ENCODE measurements around the gene BEND5. TPM values are rescaled to one million over a fixed set of nuclear protein-coding genes. Genes with fewer than 3 reads are reported as not detected.

The BEND5 gene
- total and polyA plus RNA-seq, 2 of the 8 experiments (the other 6 are each of a cell fraction or from before 2014, with no cell fraction given) = 3.8 to 7.5 TPM

GRCh38 chr1:48808496-48808895 lies 31.8 kb upstream of the BEND5 start:
- Histone ChIP-seq H3K79me1 (ENCODE audit: low read depth, low read length) (no peaks in the 10 kb centered on the region), H3K4me1 (replicated peaks in 1 of 4; ENCODE audit: control insufficient read depth in 3 of 4, insufficient read depth in 4 of 4, low read length in 3 of 4) (peaks cover 0 to 5% (median 2%) of the 10 kb centered on the region in 4 experiments; a peak in 5 of 7 replicates), H3K79me2 (ENCODE audit: control insufficient read depth in 1 of 2, insufficient read depth in 2 of 2, low read length in 2 of 2) (no peaks in the 10 kb centered on the region), H3K4me3 (ENCODE audit: extremely low read depth in 1 of 4, insufficient read depth in 2 of 4, low read depth in 3 of 4, low read length in 4 of 4) (no peak overlapping the region), H2BK12ac (ENCODE audit: low read depth, low read length) (no peak overlapping the region), H4K20me1 (replicated peaks in 1 of 2; ENCODE audit: control insufficient read depth in 1 of 2, insufficient read depth in 2 of 2, low read length in 2 of 2) (no peaks in the 10 kb centered on the region), H3K9ac (replicated peaks in 1 of 4; ENCODE audit: extremely low read depth in 1 of 4, low read depth in 3 of 4, low read length in 3 of 4) (no peak overlapping the region), H2AK5ac (ENCODE audit: low read depth, low read length) (no peak overlapping the region), H4K5ac (ENCODE audit: insufficient read length, low read depth, low read length) (no peak overlapping the region), H3K23ac (ENCODE audit: insufficient read length) (no peak overlapping the region), H2BK15ac (ENCODE audit: low read length) (no peak overlapping the region), H4K8ac (ENCODE audit: extremely low read depth, insufficient read depth, low read length) (no peak overlapping the region), H2BK5ac (ENCODE audit: low read depth, low read length) (no peak overlapping the region), H3K9me3 (ENCODE audit: insufficient read depth in 2 of 2, low read depth in 1 of 2, low read length in 1 of 2) (no peaks in the 10 kb centered on the region), H3K4ac (replicated peaks; ENCODE audit: insufficient read length, low read depth, low read length) (no peak overlapping the region), H3K23me2 (ENCODE audit: low read depth, low read length) (no peaks in the 10 kb centered on the region), H3K56ac (replicated peaks; ENCODE audit: insufficient read length, low read depth, low read length) (no peak overlapping the region), H2BK120ac (replicated peaks; ENCODE audit: low read depth, low read length) (no peak overlapping the region), H3K4me2 (ENCODE audit: insufficient read depth in 1 of 2, low read depth in 2 of 2, low read length in 2 of 2) (no peak overlapping the region), H2AFZ (ENCODE audit: low read length) (no peak overlapping the region), H3K27me3 (replicated peaks in 1 of 4; ENCODE audit: control insufficient read depth in 3 of 4, extremely low read depth in 1 of 4, insufficient read depth in 3 of 4, low read length in 3 of 4) (no peaks in the 10 kb centered on the region), H2BK20ac (ENCODE audit: low read length) (no peak overlapping the region), H4K91ac (replicated peaks; ENCODE audit: insufficient read length, low read length) (no peak overlapping the region), H3K14ac (ENCODE audit: insufficient read length) (no peak overlapping the region), H3K18ac (ENCODE audit: extremely low read depth, low read length) (no peak overlapping the region), H3K27ac (ENCODE audit: low read depth, low read length) (no peak overlapping the region), H3K36me3 (ENCODE audit: control insufficient read depth in 2 of 4, insufficient read depth in 4 of 4, low read length in 3 of 4) (no peaks in the 10 kb centered on the region)
- POLR2A ChIA-PET (ENCODE audit: partially characterized antibody) = no interaction called here
- DNase-seq (ENCODE audit: low read depth in 1 of 2, low spot score in 2 of 2) (no peak), FAIRE-seq (no peak)
- 87% methylated on average over 3 of the region's 3 CpGs; no CpG with 5 or more reads in 1 of the 2 experiments for WGBS, 2 experiments (ENCODE audit: extremely low coverage in 1 of 2, insufficient coverage in 1 of 2, insufficient read length in 1 of 2, insufficient replicate concordance in 2 of 2, low coverage in 1 of 2, low lambda C conversion rate in 2 of 2, missing lambda C conversion rate in 1 of 2)
- CTCF ChIA-PET (ENCODE audit: partially characterized antibody) = interaction anchor here (0.6 to 1.3 kb wide), 2 partner anchors 112 to 256 kb away, joined by 3 to 4 read pairs; no protein-coding TSS in a partner anchor
- TF ChIP-seq PHF8 (conservative IDR thresholded peaks at IDR 0.05; ENCODE audit: low read depth, low read length) (no peak), ASH2L (IDR thresholded peaks at IDR 0.05; ENCODE audit: low read length) (no peak), SP2 (IDR thresholded peaks at IDR 0.05; ENCODE audit: low read length) (no peak), EGR1 (IDR thresholded peaks at IDR 0.05; ENCODE audit: borderline replicate concordance, low read depth, low read length) (no peak), CTBP2 (IDR thresholded peaks at IDR 0.05; ENCODE audit: borderline replicate concordance, insufficient read depth, insufficient read length, low read length) (no peak), TEAD4 (IDR thresholded peaks at IDR 0.05; ENCODE audit: low read depth, low read length) (no peak), ATF3 (IDR thresholded peaks at IDR 0.05; ENCODE audit: insufficient read depth, low read depth, low read length) (no peak), CHD1 (IDR thresholded peaks at IDR 0.05; ENCODE audit: low read depth, low read length) (no peak), EP300 (IDR thresholded peaks at IDR 0.05; ENCODE audit: borderline replicate concordance in 1 of 2, low read depth in 2 of 2, low read length in 2 of 2) (no peak), ATF2 (IDR thresholded peaks at IDR 0.05; ENCODE audit: low read length) (no peak)

Measured in H1 (cell line).